PC-9 (cell line): ENCODE data around the gene ANKRD61.

Source experiments
- EZH2 ChIP-seq: fragments of 200-600 bp; sonication (generic); IDR thresholded peaks from 2 replicates; pipeline ENCODE4 v1.8.0; 2017; ENCODE audit warnings: antibody characterized with exemption, low read depth
- TF ChIP-seq, protein P1 (sequence below): fragments of 200-600 bp; sonication (generic); conservative IDR thresholded peaks from 2 replicates; pipeline ENCODE4 v1.6.1; 2017; ENCODE audit warnings: mixed run types, antibody characterized with exemption, mild to moderate bottlenecking, moderate library complexity

GRCh38 chr7:6074612-6075380 is 43.6 kb downstream of the ANKRD61 start:
- TF ChIP-seq EZH2: no peak
- TF ChIP-seq, protein P1, sequence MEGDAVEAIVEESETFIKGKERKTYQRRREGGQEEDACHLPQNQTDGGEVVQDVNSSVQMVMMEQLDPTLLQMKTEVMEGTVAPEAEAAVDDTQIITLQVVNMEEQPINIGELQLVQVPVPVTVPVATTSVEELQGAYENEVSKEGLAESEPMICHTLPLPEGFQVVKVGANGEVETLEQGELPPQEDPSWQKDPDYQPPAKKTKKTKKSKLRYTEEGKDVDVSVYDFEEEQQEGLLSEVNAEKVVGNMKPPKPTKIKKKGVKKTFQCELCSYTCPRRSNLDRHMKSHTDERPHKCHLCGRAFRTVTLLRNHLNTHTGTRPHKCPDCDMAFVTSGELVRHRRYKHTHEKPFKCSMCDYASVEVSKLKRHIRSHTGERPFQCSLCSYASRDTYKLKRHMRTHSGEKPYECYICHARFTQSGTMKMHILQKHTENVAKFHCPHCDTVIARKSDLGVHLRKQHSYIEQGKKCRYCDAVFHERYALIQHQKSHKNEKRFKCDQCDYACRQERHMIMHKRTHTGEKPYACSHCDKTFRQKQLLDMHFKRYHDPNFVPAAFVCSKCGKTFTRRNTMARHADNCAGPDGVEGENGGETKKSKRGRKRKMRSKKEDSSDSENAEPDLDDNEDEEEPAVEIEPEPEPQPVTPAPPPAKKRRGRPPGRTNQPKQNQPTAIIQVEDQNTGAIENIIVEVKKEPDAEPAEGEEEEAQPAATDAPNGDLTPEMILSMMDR: no peak
